ENCODE measurements around the gene MICAL1.

- TF ChIP-seq BACH1 (IDR thresholded peaks at IDR 0.05; ENCODE audit: low read length) (no peak), RAD21 (IDR thresholded peaks at IDR 0.05 in 1 of 2, conservative IDR thresholded peaks at IDR 0.05 in 1 of 2; ENCODE audit: low read depth in 2 of 2, low read length in 2 of 2) (no peak), POLR2AphosphoS5 (IDR thresholded peaks at IDR 0.05; ENCODE audit: low read depth, low read length) (no peak), CTCF (IDR thresholded peaks at IDR 0.05; ENCODE audit: control extremely low read depth in 1 of 3, insufficient read depth in 1 of 3, low read depth in 1 of 3, low read length in 3 of 3) (no peak), CTBP2 (IDR thresholded peaks at IDR 0.05; ENCODE audit: borderline replicate concordance, insufficient read depth, insufficient read length, low read length) (no peak), HDAC6 (IDR thresholded peaks at IDR 0.05; ENCODE audit: low read depth, low read length) (no peak), MAFK (IDR thresholded peaks at IDR 0.05; ENCODE audit: low read depth, low read length) (no peak), SP2 (IDR thresholded peaks at IDR 0.05; ENCODE audit: low read length) (no peak), POLR2A (IDR thresholded peaks at IDR 0.05; ENCODE audit: control extremely low read depth in 1 of 2, low read depth in 2 of 2, low read length in 2 of 2) (no peak), CHD2 (IDR thresholded peaks at IDR 0.05; ENCODE audit: low read length) (no peak), TAF1 (IDR thresholded peaks at IDR 0.05; ENCODE audit: low read depth, low read length) (no peak), EZH2 (IDR thresholded peaks at IDR 0.05; ENCODE audit: low read depth, low read length, severe bottlenecking) (no peak), RFX5 (IDR thresholded peaks at IDR 0.05; ENCODE audit: borderline replicate concordance, low read depth, low read length) (no peak)
Observed at GRCh38 chr6:109498936-109499335, 43.4 kb upstream of the MICAL1 start.

Measured in H1 (cell line).